PC-3 (cell line): Measurements from ENCODE around the gene TFDP1. TPM values are rescaled to one million over a fixed set of nuclear protein-coding genes. Genes with fewer than 3 reads are reported as not detected.

Experiments used
- ATAC-seq: fragments of 200-7000 bp; cut with Tn5 transposase; 2 replicates; pipeline ENCODE4 v1.9.1; 2020; ENCODE audit warnings: mild to moderate bottlenecking, moderate library complexity
- BruUV-seq: library from RNA; stranded (reverse); fragments of 400-500 nt; replicated peaks from 2 replicates; lab custom pipeline; 2021; lab: Mats Ljungman, UMichigan
- CTCF ChIA-PET: fragments of 300-600 bp; sonication (Branson Sonifier 250); formaldehyde crosslinking; loops from one replicate; lab custom pipeline; 2022; ENCODE audit warnings: antibody characterized with exemption; lab: Charles Lee
- POLR2A ChIA-PET: fragments of 300-600 bp; sonication (Branson Sonifier 250); formaldehyde crosslinking; loops from one replicate; lab custom pipeline; 2022; ENCODE audit warnings: antibody characterized with exemption; ENCODE audit not compliant: unreplicated experiment; lab: Charles Lee
- DNase-seq: peaks from one replicate; pipeline ENCODE4 v3.0.0-alpha.2; 2015
- H2AFZ ChIP-seq: fragments of 300-600 bp; sonication (generic); 2 replicates; pipeline ENCODE4 v1.6.0; 2016; ENCODE audit warnings: antibody characterized with exemption, low read length
- H3F3A ChIP-seq: fragments of 300-600 bp; sonication (generic); one replicate; pipeline ENCODE4 v1.6.0; 2017; ENCODE audit warnings: antibody characterized with exemption, low read length, control low read depth, mild to moderate bottlenecking; ENCODE audit not compliant: unreplicated experiment
- H3K27ac ChIP-seq: fragments of 300-600 bp; sonication (generic); 2 replicates; pipeline ENCODE4 v1.5.1; 2016; ENCODE audit warnings: mild to moderate bottlenecking, low read length
- H3K27me3 ChIP-seq: fragments of 300-600 bp; sonication (generic); 2 replicates; pipeline ENCODE4 v1.6.1; 2016; ENCODE audit warnings: low read length, mixed read lengths
- H3K36me3 ChIP-seq: fragments of 300-600 bp; sonication (generic); 2 replicates; pipeline ENCODE4 v1.6.1; 2016; ENCODE audit warnings: low read depth, mixed run types, low read length, mixed read lengths
- H3K4me1 ChIP-seq: fragments of 300-600 bp; sonication (generic); 2 replicates; pipeline ENCODE4 v1.5.1; 2016; ENCODE audit warnings: low read length; ENCODE audit not compliant: insufficient read depth
- H3K4me2 ChIP-seq: fragments of 300-600 bp; sonication (generic); 2 replicates; pipeline ENCODE4 v1.6.0; 2016; ENCODE audit warnings: low read length
- H3K4me3 ChIP-seq: fragments of 300-600 bp; sonication (generic); 2 replicates; pipeline ENCODE4 v1.5.1; 2016; ENCODE audit warnings: mild to moderate bottlenecking, low read length, mixed read lengths
- H3K79me2 ChIP-seq: fragments of 300-600 bp; sonication (generic); 2 replicates; pipeline ENCODE4 v1.6.1; 2017; ENCODE audit warnings: low read length, mixed read lengths
- H3K9ac ChIP-seq: fragments of 300-600 bp; sonication (generic); 2 replicates; pipeline ENCODE4 v1.6.0; 2016; ENCODE audit warnings: mild to moderate bottlenecking, low read length
- H3K9me2 ChIP-seq: fragments of 300-600 bp; sonication (generic); replicated peaks from 2 replicates; pipeline ENCODE4 v1.6.1; 2016; ENCODE audit warnings: mixed run types, low read length, mixed read lengths
- H3K9me3 ChIP-seq: fragments of 300-600 bp; sonication (generic); 2 replicates; pipeline ENCODE4 v1.6.1; 2016; ENCODE audit warnings: low read length, mixed read lengths
- H4K20me1 ChIP-seq: fragments of 300-600 bp; sonication (generic); 2 replicates; pipeline ENCODE4 v1.6.1; 2016; ENCODE audit warnings: low read length, mixed read lengths
- CTCF ChIP-seq: fragments of 300-600 bp; sonication (generic); conservative IDR thresholded peaks from 2 replicates; pipeline ENCODE4 v1.5.1; 2017; ENCODE audit warnings: antibody characterized with exemption, low read depth, mild to moderate bottlenecking, low read length
- EZH2 ChIP-seq: fragments of 300-600 bp; sonication (generic); IDR thresholded peaks from one replicate; pipeline ENCODE4 v1.6.1; 2017; ENCODE audit warnings: antibody characterized with exemption, mild to moderate bottlenecking, low read length; ENCODE audit not compliant: unreplicated experiment
- EZH2phosphoT487 ChIP-seq: fragments of 300-600 bp; sonication (generic); IDR thresholded peaks from 2 replicates; pipeline ENCODE4 v1.6.1; 2018; ENCODE audit warnings: mild to moderate bottlenecking, antibody characterized with exemption, low read length, borderline replicate concordance
- intact Hi-C: fragments of 100-400 bp; cut with micrococcal nuclease; formaldehyde crosslinking; loops from 2 replicates; pipeline ENCODE4 v1.9.0; 2023
- total RNA-seq: library from RNA; depleted of rRNA; stranded (reverse); fragments of >200 nt; gene quantifications from 2 replicates; pipeline ENCODE4 v1.2.3, GENCODE V29; 2014

Gene TFDP1
- total RNA-seq, 1 experiment from 2014 or later, result 89.5 TPM

DNA sequence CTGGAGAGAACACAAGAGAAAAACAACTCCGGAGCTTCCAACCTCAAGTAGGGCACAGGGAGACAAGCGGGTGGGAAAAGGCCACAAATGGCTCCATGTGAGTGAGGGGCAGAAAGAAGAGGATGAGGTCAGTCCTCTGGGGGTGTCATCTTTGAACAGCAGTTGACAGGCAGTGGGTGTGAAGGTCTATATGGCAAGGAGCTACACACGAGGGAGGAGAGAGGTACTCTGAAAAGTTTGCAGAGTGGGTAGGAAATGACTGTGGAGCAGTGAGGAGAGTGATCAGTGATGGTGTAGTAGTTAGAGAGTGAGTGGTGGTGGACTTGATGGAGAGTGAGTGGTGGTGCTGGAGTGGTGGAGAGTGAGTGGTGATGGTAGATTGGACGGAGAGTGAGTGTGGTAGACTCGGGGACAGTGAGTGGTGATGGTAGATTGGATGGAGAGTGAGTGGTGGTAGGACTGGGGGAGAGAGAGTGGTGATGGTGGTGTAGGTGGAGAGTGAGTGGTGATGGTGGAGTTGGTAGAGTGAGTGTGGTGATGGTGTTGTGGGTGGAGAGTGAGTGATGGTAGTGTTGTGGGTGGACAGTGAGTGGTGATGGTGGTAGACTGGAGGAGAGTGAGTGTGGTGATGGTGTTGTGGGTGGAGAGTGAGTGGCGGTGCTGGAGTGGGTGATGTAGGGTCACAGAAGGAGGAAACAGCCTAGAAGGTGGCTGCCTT lies 4.0 kb downstream of the TFDP1 start:
- Histone ChIP-seq H3K36me3 (peaks cover 29% of the 10 kb centered on the region), H3K27me3 (no peaks in the 10 kb centered on the region), H3F3A (no peaks in the 10 kb centered on the region), H3K79me2 (peaks cover 80% of the 10 kb centered on the region), H3K9ac (no peak overlapping the region), H3K9me3 (no peaks in the 10 kb centered on the region), H3K4me1 (peaks cover 16% of the 10 kb centered on the region), H2AFZ (no peak overlapping the region), H3K27ac (no peak overlapping the region), H3K4me3 (no peak overlapping the region), H3K9me2 (no peaks in the 10 kb centered on the region), H4K20me1 (peaks cover 34% of the 10 kb centered on the region), H3K4me2 (no peak overlapping the region)
- DNase-seq, result no peak
- ChIA-PET CTCF (no interaction called here), POLR2A (no interaction called here)
- BruUV-seq, result no TSS peak
- intact Hi-C loops, result no loop called here
- no peak for ATAC-seq
- TF ChIP-seq EZH2phosphoT487, result no peak
- no peak for TF ChIP-seq EZH2
- TF ChIP-seq CTCF, result no peak

- Histone ChIP-seq H3K4me2 (no peak overlapping the region), H2AFZ (no peak overlapping the region), H3K36me3 (peaks cover 29% of the 10 kb centered on the region), H3F3A (no peaks in the 10 kb centered on the region), H3K4me1 (peaks cover 16% of the 10 kb centered on the region), H3K9me2 (no peaks in the 10 kb centered on the region), H3K9ac (no peak overlapping the region), H3K9me3 (no peaks in the 10 kb centered on the region), H3K79me2 (peaks cover 84% of the 10 kb centered on the region), H3K27me3 (no peaks in the 10 kb centered on the region), H4K20me1 (peaks cover 34% of the 10 kb centered on the region), H3K4me3 (no peak overlapping the region), H3K27ac (no peak overlapping the region)
- POLR2A ChIA-PET, result interaction anchor here (0.6 kb wide), 1 partner anchor 67 kb away, joined by 3 read pairs; no protein-coding TSS in a partner anchor
- BruUV-seq, result no TSS peak
- no peak for DNase-seq
- ATAC-seq, result no peak
- no peak for TF ChIP-seq CTCF
- no peak for TF ChIP-seq EZH2phosphoT487
- no peak for TF ChIP-seq EZH2
- CTCF ChIA-PET, result no interaction called here
- intact Hi-C loops, result no loop called here
Observed at GRCh38 chr13:113589251-113589960, 4.9 kb downstream of the TFDP1 start.
